Naive thymus-derived CD4-positive, alpha-beta T cell (primary cell): ENCODE data around the gene MTA2. TPM values are rescaled to one million over a fixed set of nuclear protein-coding genes. Genes with fewer than 3 reads are reported as not detected.

Experiments
- ATAC-seq: fragments of 150-1000 bp; cut with Tn5 transposase; 2 replicates; pipeline ENCODE4 v1.10.0; 2021; ENCODE audit warnings: mild to moderate bottlenecking, moderate library complexity
- CTCF ChIA-PET: fragments of 350-600 bp; sonication (Branson Sonifier 250); formaldehyde crosslinking; loops from one replicate; lab custom pipeline; 2021; ENCODE audit warnings: antibody characterized with exemption; lab: Charles Lee
- POLR2A ChIA-PET: fragments of 350-600 bp; sonication (Branson Sonifier 250); formaldehyde crosslinking; loops from one replicate; lab custom pipeline; 2021; ENCODE audit warnings: antibody characterized with exemption, inconsistent platforms; lab: Charles Lee
- DNase-seq, 9 donors: peaks; one replicate each; pipeline versions ENCODE4 v3.0.0 to v3.0.0-alpha.2; 2020 to 2022; ENCODE audit warnings: mixed read lengths in 1 of 9
- H3K27ac ChIP-seq: one replicate; pipeline ENCODE4 v1.7.0; 2013; ENCODE audit warnings: mild to moderate bottlenecking, low read depth, low read length, moderate library complexity
- H3K27me3 ChIP-seq, 2 donors: one replicate each; pipeline ENCODE4 v1.7.0; 2013; ENCODE audit warnings: low read length in 2 of 2, mild to moderate bottlenecking in 2 of 2, moderate library complexity in 2 of 2; ENCODE audit not compliant: control insufficient read depth in 2 of 2, insufficient read depth in 2 of 2
- H3K36me3 ChIP-seq, 3 experiments: 1 replicate in 2 of 3; 2 replicates in 1 of 3; pipeline ENCODE4 v1.7.0; 2013; ENCODE audit warnings: low read length in 3 of 3, mild to moderate bottlenecking in 3 of 3, moderate library complexity in 1 of 3; ENCODE audit not compliant: insufficient read depth in 3 of 3, control insufficient read depth in 2 of 3
- H3K4me1 ChIP-seq, 2 donors: one replicate each; pipeline ENCODE4 v1.7.0; 2013; ENCODE audit warnings: low read length in 2 of 2, mild to moderate bottlenecking in 2 of 2, moderate library complexity in 1 of 2; ENCODE audit not compliant: control insufficient read depth in 2 of 2, insufficient read depth in 2 of 2
- H3K4me3 ChIP-seq: 2 replicates; pipeline ENCODE4 v1.7.0; 2013; ENCODE audit warnings: mild to moderate bottlenecking, low read length
- H3K9me3 ChIP-seq, 3 experiments: 1 replicate in 2 of 3; 2 replicates in 1 of 3; pipeline ENCODE4 v1.7.0; 2013; ENCODE audit warnings: low read length in 3 of 3; ENCODE audit not compliant: control insufficient read depth in 2 of 3
- H3K27ac Mint-ChIP-seq, 9 donors: one replicate each; pipeline ENCODE4 v1.8.0; 2020 to 2022; ENCODE audit warnings: mixed read lengths in 9 of 9, mild to moderate bottlenecking in 8 of 9, moderate library complexity in 5 of 9, inconsistent platforms in 2 of 9
- H3K27me3 Mint-ChIP-seq, 5 donors: one replicate each; pipeline ENCODE4 v1.8.0; 2021 to 2022; ENCODE audit warnings: mixed read lengths in 5 of 5, mild to moderate bottlenecking in 1 of 5
- H3K36me3 Mint-ChIP-seq, 5 donors: one replicate each; pipeline ENCODE4 v1.8.0; 2020 to 2022; ENCODE audit warnings: mixed read lengths in 5 of 5, mild to moderate bottlenecking in 3 of 5, inconsistent platforms in 1 of 5
- H3K4me1 Mint-ChIP-seq, 7 donors: one replicate each; pipeline ENCODE4 v1.8.0; 2020 to 2022; ENCODE audit warnings: mixed read lengths in 7 of 7, mild to moderate bottlenecking in 3 of 7, inconsistent platforms in 1 of 7
- H3K4me3 Mint-ChIP-seq, 10 donors: one replicate each; pipeline ENCODE4 v1.8.0; 2020 to 2022; ENCODE audit warnings: mild to moderate bottlenecking in 10 of 10, mixed read lengths in 10 of 10, moderate library complexity in 6 of 10, inconsistent platforms in 2 of 10
- H3K9me3 Mint-ChIP-seq, 11 donors: one replicate each; pipeline ENCODE4 v1.8.0; 2020 to 2022; ENCODE audit warnings: mixed read lengths in 11 of 11, mild to moderate bottlenecking in 4 of 11, inconsistent platforms in 1 of 11, moderate library complexity in 1 of 11
- intact Hi-C, 2 donors: fragments of 100-400 bp; cut with micrococcal nuclease; formaldehyde crosslinking; loops; one replicate each; pipeline ENCODE4 v1.15.1; 2023
- polyA plus RNA-seq, 2 donors: library from polyadenylated mRNA; unstranded; fragments of 300-500 nt; fragmentation: Illumina TruSeq; gene quantifications; one replicate each; pipeline ENCODE4 v1.2.3, GENCODE V29; 2021
- total RNA-seq, 6 experiments: library from RNA in 5 of 6; stranded (reverse) in 5 of 6; gene quantifications; 1 replicate in 5 of 6; 2 replicates in 1 of 6; pipeline ENCODE4 v1.2.3 and lab custom pipeline; 2021 to 2026

The MTA2 gene
- total and polyA plus RNA-seq, 7 experiments from 2014 or later = 25.6 to 238 (median 178) TPM

GRCh38 chr11:62611705-62612365 lies 10.2 kb upstream of the MTA2 start:
- peak; percentile 50 for ATAC-seq
- no peaks in the 10 kb centered on the region for H3K27me3 ChIP-seq
- DNase-seq = peak in 2 of 9 donors; percentile 60 to 62
- peaks cover 19 to 32% of the 10 kb centered on the region in 2 donors for H3K4me1 ChIP-seq
- H3K36me3 Mint-ChIP-seq = peaks cover 0 to 28% (median 5%) of the 10 kb centered on the region in 5 donors
- H3K27ac ChIP-seq = peak overlapping the region; percentile 92
- no peaks in the 10 kb centered on the region for H3K9me3 Mint-ChIP-seq
- CTCF ChIA-PET = interaction anchor here (0.7 to 4.1 kb wide), 11 partner anchors 10 to 82 kb away, joined by 3 to 27 read pairs (median 4); partner anchors contain the start of genes B3GAT3, C11orf98, CSKMT and EEF1G
- H3K4me1 Mint-ChIP-seq = peaks cover 31 to 59% (median 51%) of the 10 kb centered on the region in 7 donors
- peaks cover 0 to 53% (median 0%) of the 10 kb centered on the region in 3 experiments for H3K36me3 ChIP-seq
- H3K9me3 ChIP-seq = no peaks in the 10 kb centered on the region
- H3K27me3 Mint-ChIP-seq = no peaks in the 10 kb centered on the region
- intact Hi-C loops = loop anchor here (1.0 to 5.0 kb wide), 15 partner anchors 10 to 230 kb away; partner anchors contain the start of genes C11orf98 (in 2 of the 2), CSKMT (in 2 of the 2), GANAB (in 2 of the 2) and MTA2 (in 1 of the 2)
- peak overlapping the region; percentile 99 for H3K4me3 ChIP-seq
- H3K27ac Mint-ChIP-seq = peak overlapping the region; percentile 93 to 100 (median 97)
- H3K4me3 Mint-ChIP-seq = peak overlapping the region; percentile 89 to 100 (median 96)
- POLR2A ChIA-PET = interaction anchor here (0.5 to 12.0 kb wide), 18 partner anchors 9 to 250 kb away, joined by 3 to 219 read pairs (median 8); partner anchors contain the start of genes B3GAT3, C11orf98, CSKMT and EEF1G

GRCh38 chr11:62610814-62611704 lies 9.4 kb upstream of the MTA2 start:
- Mint-ChIP-seq H3K9me3 (no peaks in the 10 kb centered on the region), H3K27ac (peak overlapping the region; percentile 93 to 100 (median 97)), H3K27me3 (no peaks in the 10 kb centered on the region), H3K36me3 (peaks cover 0 to 25% (median 5%) of the 10 kb centered on the region in 5 donors), H3K4me1 (peaks cover 31 to 59% (median 51%) of the 10 kb centered on the region in 7 donors), H3K4me3 (peak overlapping the region; percentile 89 to 100 (median 96))
- ATAC-seq = no peak
- Histone ChIP-seq H3K4me3 (peak overlapping the region; percentile 99), H3K27ac (peak overlapping the region; percentile 92), H3K27me3 (no peaks in the 10 kb centered on the region), H3K4me1 (peaks cover 19 to 32% of the 10 kb centered on the region in 2 donors), H3K36me3 (peaks cover 0 to 51% (median 0%) of the 10 kb centered on the region in 3 experiments), H3K9me3 (no peaks in the 10 kb centered on the region)
- POLR2A ChIA-PET = interaction anchor here (0.8 to 12.0 kb wide), 18 partner anchors 10 to 245 kb away, joined by 3 to 219 read pairs (median 8); partner anchors contain the start of genes B3GAT3, C11orf98, CSKMT and EEF1G
- intact Hi-C loops = loop anchor here in 1 of 2 donors (5.0 kb wide), 1 partner anchor 231 kb away; no protein-coding TSS in a partner anchor
- DNase-seq = no peak
- CTCF ChIA-PET = interaction anchor here (0.6 to 4.1 kb wide), 10 partner anchors 9 to 83 kb away, joined by 3 to 27 read pairs (median 4); partner anchors contain the start of genes B3GAT3, C11orf98, CSKMT and EEF1G

GRCh38 chr11:62610403-62610802 lies 8.7 kb upstream of the MTA2 start:
- Mint-ChIP-seq H3K9me3 (no peaks in the 10 kb centered on the region), H3K27ac (peak overlapping the region in 8 of 9 donors; percentile 48 to 97 (median 75)), H3K4me3 (peak overlapping the region; percentile 50 to 100 (median 82)), H3K27me3 (no peaks in the 10 kb centered on the region), H3K4me1 (peaks cover 31 to 59% (median 52%) of the 10 kb centered on the region in 7 donors), H3K36me3 (peaks cover 0 to 25% (median 5%) of the 10 kb centered on the region in 5 donors)
- ATAC-seq (no peak), DNase-seq (no peak)
- peaks cover 19 to 32% of the 10 kb centered on the region in 2 donors for H3K4me1 ChIP-seq
- intact Hi-C loops = loop anchor here in 1 of 2 donors (5.0 kb wide), 1 partner anchor 232 kb away; no protein-coding TSS in a partner anchor
- H3K36me3 ChIP-seq = peaks cover 0 to 54% (median 0%) of the 10 kb centered on the region in 3 experiments
- no peaks in the 10 kb centered on the region for H3K27me3 ChIP-seq
- no peaks in the 10 kb centered on the region for H3K9me3 ChIP-seq
- H3K27ac ChIP-seq = peak overlapping the region; percentile 92
- H3K4me3 ChIP-seq = no peak overlapping the region
- POLR2A ChIA-PET = interaction anchor here (1.0 to 12.0 kb wide), 13 partner anchors 11 to 231 kb away, joined by 3 to 219 read pairs (median 8); partner anchors contain the start of genes B3GAT3, C11orf98, CSKMT and HNRNPUL2
- CTCF ChIA-PET = interaction anchor here (0.6 to 4.1 kb wide), 6 partner anchors 10 to 246 kb away, joined by 3 to 27 read pairs (median 4); partner anchors contain the start of genes C11orf98, CSKMT and TUT1

- CTCF ChIA-PET = interaction anchor here (1.7 kb wide), 1 partner anchor 46 kb away, joined by 6 read pairs; no protein-coding TSS in a partner anchor
- DNase-seq (no peak), ATAC-seq (no peak)
- POLR2A ChIA-PET = interaction anchor here (0.6 to 12.0 kb wide), 10 partner anchors 11 to 223 kb away, joined by 3 to 219 read pairs (median 6); partner anchors contain the start of genes B3GAT3, C11orf98, CSKMT and INTS5
- intact Hi-C loops = no loop called here
- Histone ChIP-seq H3K4me3 (no peak overlapping the region), H3K27me3 (no peaks in the 10 kb centered on the region), H3K9me3 (no peaks in the 10 kb centered on the region), H3K36me3 (peaks cover 0 to 59% (median 7%) of the 10 kb centered on the region in 3 experiments), H3K4me1 (peaks cover 19 to 32% of the 10 kb centered on the region in 2 donors), H3K27ac (no peak overlapping the region)
- H3K4me3 Mint-ChIP-seq = peak overlapping the region in 3 of 10 donors; percentile 7 to 34 (median 10)
- no peaks in the 10 kb centered on the region for H3K27me3 Mint-ChIP-seq
- H3K27ac Mint-ChIP-seq = peak overlapping the region in 5 of 9 donors; percentile 18 to 72 (median 56)
- H3K36me3 Mint-ChIP-seq = peaks cover 0 to 27% (median 9%) of the 10 kb centered on the region in 5 donors
- peaks cover 28 to 56% (median 47%) of the 10 kb centered on the region in 7 donors for H3K4me1 Mint-ChIP-seq
- H3K9me3 Mint-ChIP-seq = no peaks in the 10 kb centered on the region
Observed at GRCh38 chr11:62608776-62609175, 7.1 kb upstream of the MTA2 start.

GRCh38 chr11:62607714-62608113 lies 6.0 kb upstream of the MTA2 start:
- Histone ChIP-seq H3K27ac (no peak overlapping the region), H3K9me3 (no peaks in the 10 kb centered on the region), H3K36me3 (peaks cover 0 to 63% (median 7%) of the 10 kb centered on the region in 3 experiments), H3K27me3 (no peaks in the 10 kb centered on the region), H3K4me3 (no peak overlapping the region), H3K4me1 (peaks cover 19 to 28% of the 10 kb centered on the region in 2 donors)
- Mint-ChIP-seq H3K27ac (peak overlapping the region in 6 of 9 donors; percentile 15 to 72 (median 44)), H3K4me1 (peaks cover 36 to 64% (median 52%) of the 10 kb centered on the region in 7 donors), H3K36me3 (peaks cover 0 to 31% (median 13%) of the 10 kb centered on the region in 5 donors), H3K27me3 (no peaks in the 10 kb centered on the region), H3K9me3 (no peaks in the 10 kb centered on the region), H3K4me3 (peak overlapping the region in 1 of 10 donors; percentile 19)
- intact Hi-C loops = no loop called here
- no peak for DNase-seq
- POLR2A ChIA-PET = interaction anchor here (0.6 to 12.0 kb wide), 11 partner anchors 10 to 248 kb away, joined by 3 to 219 read pairs (median 4); partner anchors contain the start of genes B3GAT3, C11orf98, CSKMT and GANAB
- no peak for ATAC-seq
- CTCF ChIA-PET = interaction anchor here (0.6 kb wide), 1 partner anchor 1675 kb away, joined by 7 read pairs; no protein-coding TSS in a partner anchor
